HG03159 (cell line): Measurements from ENCODE around the gene KRT6A.

Source experiments
- ATAC-seq: cut with Tn5 transposase; IDR thresholded peaks from one replicate; pipeline ENCODE4 v1.9.1; 2021; ENCODE audit warnings: mild to moderate bottlenecking, moderate library complexity; ENCODE audit not compliant: unreplicated experiment

The KRT6A gene

GRCh38 chr12:52524898-52525591, 32.0 kb upstream of the KRT6A start:
- no peak for ATAC-seq

GRCh38 chr12:52524241-52524897, 31.3 kb upstream of the KRT6A start:
- ATAC-seq: no peak

GRCh38 chr12:52523824-52524223, 30.8 kb upstream of the KRT6A start:
- no peak for ATAC-seq

GRCh38 chr12:52522346-52523011, 29.4 kb upstream of the KRT6A start:
- no peak for ATAC-seq

- ATAC-seq: no peak
These were observed 28.7 kb upstream of the KRT6A start for GRCh38 chr12:52521568-52522266.

- no peak for ATAC-seq
These were observed 28.1 kb upstream of the KRT6A start for GRCh38 chr12:52521175-52521567.

- ATAC-seq: no peak
These were observed 27.0 kb upstream of the KRT6A start, which contains the start of gene KRT5 for GRCh38 chr12:52519826-52520662. Gene KRT5, minus strand, starts transcription at chr12:52520394. Its CDS starts 98 bp downstream, at chr12:52520296.

- ATAC-seq: no peak
These were observed 26.3 kb upstream of the KRT6A start for GRCh38 chr12:52519387-52519703.

GRCh38 chr12:52518574-52519386, 25.7 kb upstream of the KRT6A start:
- no peak for ATAC-seq

- no peak for ATAC-seq
These were observed 24.8 kb upstream of the KRT6A start for GRCh38 chr12:52517888-52518287.

- ATAC-seq: no peak
These were observed 24.2 kb upstream of the KRT6A start for GRCh38 chr12:52517005-52517835.

GRCh38 chr12:52515927-52516831, 23.1 kb upstream of the KRT6A start:
- ATAC-seq: no peak

- no peak for ATAC-seq
These were observed 22.2 kb upstream of the KRT6A start for GRCh38 chr12:52515319-52515646.

- no peak for ATAC-seq
These were observed 21.6 kb upstream of the KRT6A start for GRCh38 chr12:52514471-52515318.

- no peak for ATAC-seq
These were observed 20.7 kb upstream of the KRT6A start for GRCh38 chr12:52513736-52514135.

GRCh38 chr12:52508211-52508610, 15.2 kb upstream of the KRT6A start:
- ATAC-seq: no peak
